HG03025 (cell line): ENCODE results near the gene CLEC3A.
"Not testable (repeated sequence)": the region's sequence is repeated elsewhere in the genome, so short reads cannot be mapped to it uniquely, and the experiment has no call there.

Experiments used
- ATAC-seq: cut with Tn5 transposase; IDR thresholded peaks from one replicate; pipeline ENCODE4 v1.9.1; 2021; ENCODE audit warnings: mild to moderate bottlenecking, moderate library complexity; ENCODE audit not compliant: unreplicated experiment, low FRiP score

CLEC3A gene

GRCh38 chr16:78022347-78023060 lies at the start of gene CLEC3A:
CLEC3A (plus strand) TSS chr16:78022548; CDS start chr16:78022627, 79 bp downstream.
- no peak for ATAC-seq

- ATAC-seq: no peak
These were observed 47.5 kb upstream of the CLEC3A start for GRCh38 chr16:77974883-77975282.

GRCh38 chr16:77975942-77976341 lies 46.4 kb upstream of the CLEC3A start:
- no peak for ATAC-seq

GRCh38 chr16:77977339-77977738 lies 45.0 kb upstream of the CLEC3A start:
- no peak for ATAC-seq

- no peak for ATAC-seq
These were observed 37.2 kb upstream of the CLEC3A start for GRCh38 chr16:77985111-77985510.

- ATAC-seq: no peak
These were observed 36.2 kb upstream of the CLEC3A start for GRCh38 chr16:77986011-77986740.

GRCh38 chr16:77987810-77988209 lies 34.5 kb upstream of the CLEC3A start:
- ATAC-seq: no peak

- no peak for ATAC-seq
These were observed 32.5 kb upstream of the CLEC3A start for GRCh38 chr16:77989846-77990245.

GRCh38 chr16:77991701-77992100 lies 30.6 kb upstream of the CLEC3A start:
- no peak for ATAC-seq

GRCh38 chr16:77992381-77992780 lies 30.0 kb upstream of the CLEC3A start:
- ATAC-seq: not testable (repeated sequence)

- ATAC-seq: no peak
These were observed 29.0 kb upstream of the CLEC3A start for GRCh38 chr16:77993111-77993985.

GRCh38 chr16:77995843-77996455 lies 26.4 kb upstream of the CLEC3A start:
- ATAC-seq: no peak

- ATAC-seq: no peak
These were observed 23.9 kb upstream of the CLEC3A start for GRCh38 chr16:77998350-77999023.

GRCh38 chr16:78001451-78002025 lies 20.8 kb upstream of the CLEC3A start:
- ATAC-seq: no peak

- ATAC-seq: peak; percentile 88
These were observed 19.3 kb upstream of the CLEC3A start for GRCh38 chr16:78002915-78003538.

GRCh38 chr16:78004517-78004916 lies 17.8 kb upstream of the CLEC3A start:
- ATAC-seq: no peak

GRCh38 chr16:78005881-78006280 lies 16.5 kb upstream of the CLEC3A start:
- ATAC-seq: no peak

GRCh38 chr16:78007121-78007520 lies 15.2 kb upstream of the CLEC3A start:
- ATAC-seq: no peak

GRCh38 chr16:78024159-78024558 lies 1.8 kb downstream of the CLEC3A start:
- ATAC-seq: no peak
